Effector CD4-positive, alpha-beta T cell (primary cell): ENCODE measurements around the gene PRR15L. TPM values are rescaled to one million over a fixed set of nuclear protein-coding genes. Genes with fewer than 3 reads are reported as not detected.
"Not testable (repeated sequence)": the region's sequence is repeated elsewhere in the genome, so short reads cannot be mapped to it uniquely, and the experiment has no call there.

Experiments used
- DNase-seq: peaks from one replicate; pipeline ENCODE4 v3.0.0-alpha.2; 2020
- total RNA-seq: gene quantifications from one replicate; lab custom pipeline; 2026; lab: John Stamatoyannopoulos, UW

PRR15L gene
- total RNA-seq: not detected

DNA sequence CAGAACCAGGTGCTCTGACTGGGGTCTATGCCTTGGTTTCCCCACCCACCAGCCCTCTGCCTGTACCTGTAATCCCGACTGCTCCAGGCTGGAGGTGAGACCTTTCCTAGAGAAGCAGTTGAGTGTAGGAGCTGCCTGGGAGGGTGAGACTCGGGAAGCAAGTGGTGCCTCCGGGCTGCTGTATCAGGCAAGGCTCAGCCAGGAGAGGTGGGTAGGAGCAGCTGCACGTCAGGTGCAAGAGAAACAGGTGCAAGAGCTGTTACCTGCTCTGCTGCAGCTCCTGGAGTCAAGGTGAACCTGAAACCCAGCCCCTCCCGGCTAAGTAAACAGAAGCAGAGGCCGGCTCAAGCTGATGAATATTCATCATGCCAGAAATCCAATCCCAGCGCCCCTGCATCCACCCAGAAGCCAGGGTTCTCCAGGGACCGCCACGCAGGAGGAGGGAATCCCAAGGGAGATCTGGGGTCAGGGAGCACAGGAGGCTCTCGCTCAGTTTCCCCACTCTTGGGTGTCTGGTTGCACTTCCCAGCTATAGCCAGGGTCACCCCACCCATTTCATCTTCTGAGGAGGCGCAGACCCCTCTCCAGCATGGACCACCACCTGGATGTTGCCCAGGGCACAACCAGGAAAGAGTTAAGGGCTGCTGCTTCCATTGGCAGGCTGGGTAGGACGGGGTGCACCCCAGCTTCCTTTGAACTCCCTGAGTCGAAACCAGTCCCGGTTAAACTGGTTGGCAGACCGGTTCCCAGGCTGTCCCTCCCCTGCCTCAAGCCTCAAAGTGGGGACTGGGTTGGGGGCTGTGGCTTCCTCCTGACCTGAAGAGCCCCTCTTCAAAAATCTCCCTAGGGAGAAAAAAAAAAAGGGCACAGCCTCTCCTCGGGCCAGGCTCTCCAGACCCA, at the start of gene PRR15L:
Gene PRR15L, minus strand, starts transcription at position 293 of the 900 bp plus-strand sequence. CDS start 4,649 bp downstream, outside the sequence.
- no peak for DNase-seq

DNA sequence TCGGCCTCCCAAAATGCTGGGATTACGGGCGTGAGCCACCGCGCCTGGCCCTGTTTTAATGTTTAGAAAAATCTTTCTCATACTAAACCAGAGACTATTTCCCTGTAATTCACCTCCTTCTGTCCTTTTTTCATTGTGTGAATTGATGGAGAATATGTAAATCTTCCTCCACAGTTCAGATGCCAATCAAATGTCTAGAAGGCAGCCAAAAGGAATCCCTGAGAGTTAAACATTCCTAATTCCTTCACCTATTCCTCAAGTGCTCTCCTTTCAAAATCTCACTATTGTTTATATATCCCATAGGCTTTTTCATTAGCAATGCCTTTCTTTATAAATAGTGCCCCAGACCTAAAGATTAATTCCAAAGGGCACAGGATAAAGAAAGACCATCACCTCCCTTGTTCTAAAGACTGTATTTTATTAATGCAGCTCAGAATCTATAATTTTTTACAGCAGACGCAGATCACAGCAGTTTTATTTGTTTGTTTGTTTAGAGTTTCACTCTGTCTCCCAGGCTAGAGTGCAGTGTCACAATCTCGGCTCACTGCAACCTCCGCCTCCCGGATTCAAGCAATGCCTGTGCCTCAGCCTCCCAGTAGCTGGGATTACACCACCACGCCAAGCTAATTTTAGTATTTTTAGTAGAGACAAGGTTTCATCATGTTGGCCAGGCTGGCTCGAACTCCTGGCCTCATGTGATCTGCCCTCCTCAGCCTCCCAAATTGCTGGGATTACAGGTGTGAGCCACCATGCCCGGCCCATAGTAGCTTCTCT, 49.4 kb upstream of the PRR15L start:
- DNase-seq: no peak

GRCh38 chr17:48004983-48005382, 47.3 kb upstream of the PRR15L start:
- no peak for DNase-seq

- no peak for DNase-seq
These were observed 45.9 kb upstream of the PRR15L start for GRCh38 chr17:48003417-48004151.

GRCh38 chr17:48002916-48003416, 45.3 kb upstream of the PRR15L start:
- DNase-seq: no peak

- no peak for DNase-seq
These were observed 44.7 kb upstream of the PRR15L start for GRCh38 chr17:48002266-48002915.

DNA sequence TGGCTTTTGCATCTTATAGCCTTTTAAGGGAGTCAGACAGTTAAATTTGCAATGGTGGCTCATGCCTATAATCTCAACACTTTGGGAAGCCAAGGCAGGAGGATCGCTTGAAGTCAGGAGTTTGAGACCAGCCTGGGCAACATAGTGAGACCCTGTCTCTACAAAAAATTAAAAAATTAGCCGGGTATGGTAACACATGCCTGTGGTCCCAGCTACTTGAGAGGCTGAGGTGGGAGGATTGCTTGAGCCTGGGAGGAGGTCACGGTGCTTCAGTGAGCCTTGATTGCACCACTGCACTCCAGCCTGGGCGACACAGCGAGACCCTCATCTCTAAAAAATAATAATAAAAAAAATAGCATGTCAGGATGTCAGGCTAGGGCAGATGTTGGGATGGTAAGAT, 44.0 kb upstream of the PRR15L start:
- not testable (repeated sequence) for DNase-seq

GRCh38 chr17:48001197-48001596, 43.5 kb upstream of the PRR15L start:
- DNase-seq: no peak

DNA sequence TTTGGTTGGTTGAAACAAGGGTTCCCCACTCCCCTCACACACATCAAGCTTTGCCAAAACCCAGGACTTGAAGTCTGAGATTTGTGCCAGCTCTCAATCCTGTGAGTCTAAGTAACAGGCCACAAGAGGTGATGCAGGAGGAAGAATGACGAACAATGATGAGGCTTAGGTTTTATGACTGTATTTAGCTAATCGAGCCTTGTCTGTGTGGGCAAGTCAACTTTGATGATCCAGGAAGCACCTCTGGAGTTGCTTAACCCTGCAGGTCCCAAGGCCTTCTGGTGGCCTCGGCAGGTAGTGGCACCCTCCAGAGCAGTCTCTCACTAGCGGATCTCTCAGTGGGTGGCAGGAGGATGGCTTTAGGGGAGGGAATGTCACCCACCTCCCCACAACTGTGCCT, 41.9 kb upstream of the PRR15L start:
- DNase-seq: no peak

- no peak for DNase-seq
These were observed 40.4 kb upstream of the PRR15L start for GRCh38 chr17:47998044-47998443.

DNA sequence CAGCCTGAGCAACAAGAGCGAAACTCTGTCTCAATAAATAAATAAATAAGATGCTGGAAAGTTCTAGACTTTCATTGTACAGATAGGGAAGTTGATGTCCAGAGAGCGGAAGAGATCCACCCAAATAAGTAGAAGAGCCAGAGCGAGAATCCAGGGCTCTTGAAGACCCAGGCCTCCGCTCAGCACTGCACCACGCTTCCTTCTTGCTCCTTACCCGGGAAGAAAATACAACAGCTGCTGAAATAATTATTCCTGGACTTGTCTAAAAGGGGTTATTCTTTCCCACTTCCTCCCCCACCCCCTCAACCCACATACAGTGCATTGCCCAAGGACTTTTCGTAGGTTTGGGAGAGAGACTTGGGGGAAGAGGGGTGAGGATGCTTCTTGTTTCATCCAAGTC, 39.9 kb upstream of the PRR15L start:
- DNase-seq: no peak

GRCh38 chr17:47996201-47996600, 38.5 kb upstream of the PRR15L start:
- DNase-seq: no peak

GRCh38 chr17:47995241-47995935, 37.7 kb upstream of the PRR15L start:
- DNase-seq: no peak

GRCh38 chr17:47994724-47995123, 37.0 kb upstream of the PRR15L start:
- no peak for DNase-seq

GRCh38 chr17:47993964-47994363, 36.3 kb upstream of the PRR15L start:
- DNase-seq: no peak

DNA sequence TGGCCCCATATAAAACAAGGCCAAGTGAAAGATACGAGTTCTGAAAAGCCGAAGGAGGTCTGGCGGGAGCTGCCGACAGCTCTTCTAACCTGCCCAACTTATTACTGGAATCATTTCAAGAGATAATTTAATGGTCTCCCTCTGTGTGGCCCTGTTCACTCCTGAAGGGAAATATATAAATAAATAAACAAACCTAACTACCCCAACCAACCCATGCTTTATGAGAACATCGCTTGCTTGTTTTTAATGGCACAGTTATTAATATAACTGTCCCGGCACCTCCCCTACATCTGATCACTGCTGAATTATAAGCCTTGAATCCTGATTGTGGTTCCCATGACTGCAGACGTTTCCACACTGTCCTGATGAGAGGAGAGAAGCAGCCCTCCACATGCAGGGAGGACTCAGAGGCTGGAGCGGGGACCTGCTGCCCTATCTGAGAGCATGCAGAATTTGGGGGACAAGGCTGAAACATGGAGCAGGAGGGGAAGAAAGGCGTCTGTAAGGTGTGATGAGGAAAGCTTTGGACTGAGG, 35.4 kb upstream of the PRR15L start:
- DNase-seq: no peak

DNA sequence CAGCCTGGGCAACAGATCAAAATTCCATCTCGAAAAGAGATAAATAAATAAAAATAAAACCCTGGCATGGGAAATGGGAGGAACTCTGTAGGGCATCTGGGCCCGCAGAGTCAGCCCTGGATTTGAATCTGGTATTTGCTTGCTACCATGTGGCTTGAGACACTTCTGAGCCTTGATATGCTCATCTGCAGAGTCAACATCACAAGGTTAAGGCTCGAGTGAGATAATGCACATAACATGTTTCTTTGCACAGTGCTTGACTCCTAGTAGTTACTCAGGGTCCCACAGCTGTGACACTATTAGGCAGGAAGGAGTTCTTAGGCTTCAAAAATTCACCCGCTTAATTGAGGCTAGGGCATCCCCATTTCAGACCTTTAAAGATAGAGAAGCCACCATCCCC, 34.5 kb upstream of the PRR15L start:
- no peak for DNase-seq

DNA sequence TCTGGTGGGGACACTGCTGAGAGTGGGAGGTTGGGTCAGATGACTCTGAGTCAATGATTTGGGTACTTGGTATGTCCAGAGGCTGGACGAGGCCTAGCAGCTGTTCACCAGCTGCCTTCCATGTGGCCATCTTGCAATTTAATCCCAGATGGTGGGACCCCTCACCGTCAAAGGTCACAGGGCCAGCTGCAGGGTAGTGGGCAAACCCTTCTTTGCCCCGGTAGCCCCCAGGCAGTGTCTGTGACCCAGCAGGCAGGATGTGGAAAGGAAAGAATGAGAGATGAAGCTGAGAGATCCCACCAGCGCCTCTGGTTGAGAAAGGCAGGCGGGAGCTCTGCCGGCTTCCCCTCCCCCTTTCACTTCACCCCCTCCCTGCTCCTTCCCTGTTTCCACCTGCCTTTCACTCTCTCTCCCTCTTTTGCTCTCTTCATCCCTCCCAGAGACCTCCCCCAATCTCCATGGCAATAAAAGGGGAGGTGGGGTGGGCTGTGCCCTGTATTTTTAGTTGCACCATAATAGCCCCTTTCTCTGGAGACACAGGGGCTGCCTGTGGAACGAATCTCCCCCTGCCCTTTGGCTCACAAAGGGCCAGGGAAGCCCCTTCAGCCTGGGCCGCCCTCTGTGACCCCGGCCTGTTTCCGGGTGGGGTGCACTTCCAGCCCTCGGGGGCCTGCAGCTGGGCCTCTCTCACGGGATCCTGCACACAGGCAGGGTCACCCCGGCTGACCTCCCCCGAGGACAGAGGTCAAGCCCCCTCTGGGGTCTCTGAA, 33.5 kb upstream of the PRR15L start:
- DNase-seq: no peak

DNA sequence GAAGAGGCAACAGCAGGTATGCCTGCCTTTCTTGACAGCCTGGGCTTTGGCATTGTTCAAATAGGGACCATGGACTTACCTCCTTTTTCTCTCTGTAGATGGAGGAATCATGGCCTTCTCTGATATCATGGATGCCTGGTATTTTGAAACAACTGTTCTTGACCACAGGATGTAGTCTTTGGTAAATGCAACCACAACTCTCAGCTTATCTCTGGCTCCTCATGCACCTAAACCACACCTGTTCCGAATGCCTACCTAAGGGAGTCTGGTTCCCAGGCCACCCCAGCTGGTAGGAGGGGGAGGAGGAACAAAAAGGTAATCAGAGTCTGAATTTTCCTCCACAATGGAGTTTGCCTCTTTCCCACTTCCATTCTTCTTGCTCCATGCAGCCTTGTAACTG, 32.0 kb upstream of the PRR15L start:
- no peak for DNase-seq

DNA sequence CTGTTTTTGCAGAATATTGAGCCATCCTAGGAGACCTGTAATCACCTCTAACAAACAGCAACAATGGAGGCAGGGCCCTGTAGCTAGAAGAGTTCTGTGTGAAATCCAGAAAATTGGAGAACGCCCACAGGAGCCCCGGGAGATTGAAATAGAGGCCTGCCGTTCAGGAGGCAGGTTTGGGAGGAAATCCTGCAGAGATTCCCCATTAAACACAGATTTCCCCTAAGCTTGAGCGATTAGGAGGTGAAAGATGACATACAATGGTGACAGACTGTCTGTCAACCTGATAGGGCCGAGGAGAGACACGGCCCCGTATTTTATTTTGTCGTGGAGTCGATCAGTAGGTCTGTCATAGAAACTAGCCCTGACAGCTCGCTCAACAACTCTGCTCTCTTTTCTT, 31.5 kb upstream of the PRR15L start:
- DNase-seq: no peak

- DNase-seq: not testable (repeated sequence)
These were observed 30.8 kb upstream of the PRR15L start for GRCh38 chr17:47988445-47988844.
